IMR-90 (cell line): ENCODE measurements around the gene CSAG2. TPM values are rescaled to one million over a fixed set of nuclear protein-coding genes. Genes with fewer than 3 reads are reported as not detected.
"Not testable (repeated sequence)": the region's sequence is repeated elsewhere in the genome, so short reads cannot be mapped to it uniquely, and the experiment has no call there.

Source experiments
- ATAC-seq: fragments of 200-7000 bp; cut with Tn5 transposase; 2 replicates; pipeline ENCODE4 v1.9.1; 2020; ENCODE audit warnings: low read depth, mild to moderate bottlenecking, moderate library complexity
- BruUV-seq: library from RNA; stranded (reverse); fragments of 400-500 nt; replicated peaks from 2 replicates; lab custom pipeline; 2021; lab: Mats Ljungman, UMichigan
- CTCF ChIA-PET: fragments of 300-600 bp; formaldehyde crosslinking; extraction: SDS; loops from one replicate; lab custom pipeline; 2021; ENCODE audit warnings: antibody characterized with exemption; lab: Yijun Ruan, JAX
- POLR2A ChIA-PET: fragments of 300-600 bp; sonication (Branson Sonifier 250); formaldehyde crosslinking; loops from one replicate; lab custom pipeline; 2022; ENCODE audit warnings: antibody characterized with exemption; ENCODE audit not compliant: unreplicated experiment; lab: Charles Lee
- DNase-seq: peaks from one replicate; pipeline ENCODE4 v3.0.0; 2013
- H2AFZ ChIP-seq: replicated peaks from 2 replicates; pipeline ENCODE3; 2013; ENCODE audit warnings: low read length, mild to moderate bottlenecking; ENCODE audit not compliant: poor library complexity
- H2AK5ac ChIP-seq: 2 replicates; pipeline ENCODE4 v1.6.1; 2013; ENCODE audit warnings: low read depth, low read length, inconsistent platforms
- H2AK9ac ChIP-seq: replicated peaks from 2 replicates; pipeline ENCODE3; 2013; ENCODE audit warnings: mild to moderate bottlenecking, low read depth, low read length, moderate library complexity; ENCODE audit not compliant: poor library complexity
- H2BK120ac ChIP-seq: 2 replicates; pipeline ENCODE4 v1.6.1; 2013; ENCODE audit warnings: low read depth, low read length, inconsistent platforms
- H2BK15ac ChIP-seq: 3 replicates; pipeline ENCODE4 v1.6.1; 2013; ENCODE audit warnings: low read depth, low read length, inconsistent platforms
- H2BK20ac ChIP-seq: 2 replicates; pipeline ENCODE4 v1.6.1; 2013; ENCODE audit warnings: low read depth, mild to moderate bottlenecking, inconsistent platforms, low read length, moderate library complexity
- H2BK5ac ChIP-seq: 2 replicates; pipeline ENCODE4 v1.6.1; 2013; ENCODE audit warnings: mild to moderate bottlenecking, low read depth, low read length, inconsistent platforms; ENCODE audit not compliant: poor library complexity, severe bottlenecking
- H3K14ac ChIP-seq: replicated peaks from 2 replicates; pipeline ENCODE4 v1.6.1; 2013; ENCODE audit warnings: low read depth, low read length, inconsistent platforms
- H3K18ac ChIP-seq: 2 replicates; pipeline ENCODE4 v1.6.1; 2013; ENCODE audit warnings: low read depth, low read length, control low read depth
- H3K23ac ChIP-seq: 2 replicates; pipeline ENCODE4 v1.6.1; 2013; ENCODE audit warnings: low read depth, low read length, inconsistent platforms
- H3K27ac ChIP-seq: 2 replicates; pipeline ENCODE4 v1.5.1; 2013; ENCODE audit warnings: mild to moderate bottlenecking, control low read depth, low read length; ENCODE audit not compliant: insufficient read depth
- H3K27me3 ChIP-seq: 2 replicates; pipeline ENCODE4 v1.6.1; 2013; ENCODE audit warnings: low read length; ENCODE audit not compliant: control insufficient read depth, insufficient read depth
- H3K36me3 ChIP-seq: 2 replicates; pipeline ENCODE4 v1.6.1; 2013; ENCODE audit warnings: low read length, mixed read lengths; ENCODE audit not compliant: control insufficient read depth, insufficient read depth
- H3K4ac ChIP-seq: 2 replicates; pipeline ENCODE4 v1.6.1; 2013; ENCODE audit warnings: low read depth, low read length, inconsistent platforms
- H3K4me1 ChIP-seq: 2 replicates; pipeline ENCODE4 v1.6.1; 2013; ENCODE audit warnings: low read length, mixed read lengths; ENCODE audit not compliant: control insufficient read depth, insufficient read depth
- H3K4me2 ChIP-seq: 2 replicates; pipeline ENCODE4 v1.6.1; 2013; ENCODE audit warnings: low read depth, mild to moderate bottlenecking, control low read depth, low read length, moderate library complexity
- H3K4me3 ChIP-seq: 2 replicates; pipeline ENCODE4 v1.5.1; 2013; ENCODE audit warnings: low read depth, mild to moderate bottlenecking, control low read depth, low read length, moderate library complexity; ENCODE audit not compliant: insufficient read depth
- H3K56ac ChIP-seq: 2 replicates; pipeline ENCODE4 v1.6.1; 2013; ENCODE audit warnings: low read length, inconsistent platforms; ENCODE audit not compliant: insufficient read depth; ENCODE audit errors: extremely low read depth
- H3K79me1 ChIP-seq, 2 experiments: 2 replicates each; pipeline ENCODE4 v1.6.1; 2013; ENCODE audit warnings: low read length in 2 of 2, inconsistent platforms in 1 of 2, low read depth in 1 of 2
- H3K9ac ChIP-seq: 2 replicates; pipeline ENCODE4 v1.6.1; 2013; ENCODE audit warnings: low read depth, low read length, control low read depth
- H3K9me1 ChIP-seq: 2 replicates; pipeline ENCODE4 v1.6.1; 2013; ENCODE audit warnings: low read length, inconsistent platforms; ENCODE audit not compliant: insufficient read depth
- H3K9me3 ChIP-seq: 2 replicates; pipeline ENCODE4 v1.6.1; 2013; ENCODE audit warnings: low read length; ENCODE audit not compliant: control insufficient read depth, insufficient read depth
- H4K20me1 ChIP-seq: 2 replicates; pipeline ENCODE4 v1.6.1; 2013; ENCODE audit warnings: low read length, inconsistent platforms; ENCODE audit not compliant: insufficient read depth
- H4K5ac ChIP-seq: 2 replicates; pipeline ENCODE4 v1.6.1; 2013; ENCODE audit warnings: mild to moderate bottlenecking, low read depth, low read length, control low read depth
- H4K8ac ChIP-seq, 2 experiments: 2 replicates each; pipeline ENCODE4 v1.6.1; 2013; ENCODE audit warnings: low read depth in 2 of 2, low read length in 2 of 2, control low read depth in 1 of 2, inconsistent platforms in 1 of 2
- H4K91ac ChIP-seq: 2 replicates; pipeline ENCODE4 v1.6.1; 2013; ENCODE audit warnings: low read depth, low read length, inconsistent platforms; ENCODE audit not compliant: insufficient read depth
- WGBS, 2 experiments: methylation state at CpG; one replicate each; pipeline versions ENCODE4 v1.1.5 to v1.1.7; 2013; ENCODE audit warnings: missing lambda C conversion rate in 2 of 2; ENCODE audit not compliant: insufficient read length in 1 of 2; ENCODE audit errors: extremely low coverage in 2 of 2; 5-methylcytosine and 5-hydroxymethylcytosine counted together
- dilution Hi-C: fragments of 300-500 bp; cut with HindIII; formaldehyde crosslinking; loops from one replicate; pipeline ENCODE4 v1.14.3; 2018; ENCODE audit warnings: low sequenced_read_pairs; ENCODE audit not compliant: unreplicated experiment
- in situ Hi-C: fragments of 300-500 bp; cut with MboI; formaldehyde crosslinking; loops from 3 replicates; pipeline ENCODE4 v1.14.3; 2019; ENCODE audit warnings: low sequenced_read_pairs, inconsistent platforms, mixed read lengths
- intact Hi-C: fragments of 100-400 bp; cut with micrococcal nuclease; formaldehyde crosslinking; loops from 2 replicates; pipeline ENCODE4 v1.10.0; 2022
- polyA plus RNA-seq, 3 experiments: library from polyadenylated mRNA; depleted of rRNA; stranded (reverse); fragments of >200 nt; gene quantifications; 2 replicates each; pipeline ENCODE4 v1.2.3, GENCODE V29; 2012; ENCODE audit warnings: low replicate concordance in 1 of 3
- total RNA-seq: library from RNA; depleted of rRNA; stranded (reverse); fragments of >200 nt; gene quantifications from 2 replicates; pipeline ENCODE4 v1.2.3, GENCODE V29; 2012

Gene CSAG2
- total and polyA plus RNA-seq, 2 of the 4 experiments (the other 2 are of a cell fraction) = not detected

GRCh38 chrX:152713815-152714787 is 5.0 kb upstream of the CSAG2 start, which contains the start of gene MAGEA2B:
MAGEA2B (plus strand) TSS chrX:152714628; CDS start chrX:152717107, 2,479 bp downstream.
- in situ Hi-C loops, H2BK120ac ChIP-seq, BruUV-seq, H3K4me2 ChIP-seq, H2AFZ ChIP-seq, H2BK20ac ChIP-seq, H2BK15ac ChIP-seq, H3K4me1 ChIP-seq, H2AK5ac ChIP-seq, H3K14ac ChIP-seq, H3K9me3 ChIP-seq, DNase-seq, H4K8ac ChIP-seq, H3K27ac ChIP-seq, H4K5ac ChIP-seq, H3K23ac ChIP-seq, H3K36me3 ChIP-seq, H3K9me1 ChIP-seq, ATAC-seq, H4K20me1 ChIP-seq, H3K18ac ChIP-seq, dilution Hi-C loops, H3K56ac ChIP-seq, H4K91ac ChIP-seq, CTCF ChIA-PET, POLR2A ChIA-PET, H2BK5ac ChIP-seq, H3K4ac ChIP-seq, H3K79me1 ChIP-seq, intact Hi-C loops, H2AK9ac ChIP-seq, H3K9ac ChIP-seq, H3K27me3 ChIP-seq, H3K4me3 ChIP-seq: not testable (repeated sequence)
- no CpG with 5 or more reads among the region's 35 CpGs for WGBS, 2 experiments

- H3K27ac ChIP-seq, in situ Hi-C loops, H3K4me3 ChIP-seq, ATAC-seq, POLR2A ChIA-PET, H2AFZ ChIP-seq, H3K36me3 ChIP-seq, CTCF ChIA-PET, H3K4me2 ChIP-seq, H3K4me1 ChIP-seq, BruUV-seq, H3K14ac ChIP-seq, DNase-seq, H2BK15ac ChIP-seq, H3K23ac ChIP-seq, intact Hi-C loops, dilution Hi-C loops, H3K79me1 ChIP-seq, H3K4ac ChIP-seq, H4K91ac ChIP-seq, H2BK120ac ChIP-seq, H3K18ac ChIP-seq, H2BK5ac ChIP-seq, H2AK5ac ChIP-seq, H4K5ac ChIP-seq, H3K9me3 ChIP-seq, H4K8ac ChIP-seq, H3K27me3 ChIP-seq, H2AK9ac ChIP-seq, H2BK20ac ChIP-seq, H3K56ac ChIP-seq, H3K9me1 ChIP-seq, H3K9ac ChIP-seq, H4K20me1 ChIP-seq: not testable (repeated sequence)
- no CpG with 5 or more reads among the region's 5 CpGs for WGBS, 2 experiments
Measured at GRCh38 chrX:152713195-152713594, 4.1 kb upstream of the CSAG2 start.
